ENCODE data around the gene HSF4.

HSF4 gene

GRCh38 chr16:67187175-67187890 is 22.8 kb downstream of the HSF4 start:
- no peak for DNase-seq

- DNase-seq, result no peak
Measured at GRCh38 chr16:67188323-67188722, 23.8 kb downstream of the HSF4 start.

DNA sequence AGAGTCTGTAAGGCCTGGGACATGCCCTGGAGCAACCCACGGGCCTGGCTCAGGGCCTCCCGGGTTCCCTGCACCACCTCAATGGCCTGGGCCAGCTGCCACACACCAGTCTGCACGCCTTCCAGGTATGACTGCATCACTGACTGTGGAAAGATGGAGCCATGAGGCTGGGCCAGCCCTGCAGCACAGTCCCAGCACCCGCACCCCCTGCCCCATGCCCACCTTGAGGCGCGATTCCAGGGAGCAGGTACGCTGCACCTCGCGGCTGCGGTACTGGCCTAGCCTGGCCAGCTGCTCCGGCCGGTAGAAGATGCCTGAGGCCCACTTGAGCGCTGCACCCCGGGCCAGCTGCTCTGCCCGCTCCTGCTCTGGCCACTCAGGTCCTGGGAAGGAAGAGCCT is 24.3 kb downstream of the HSF4 start:
- no peak for DNase-seq

DNA sequence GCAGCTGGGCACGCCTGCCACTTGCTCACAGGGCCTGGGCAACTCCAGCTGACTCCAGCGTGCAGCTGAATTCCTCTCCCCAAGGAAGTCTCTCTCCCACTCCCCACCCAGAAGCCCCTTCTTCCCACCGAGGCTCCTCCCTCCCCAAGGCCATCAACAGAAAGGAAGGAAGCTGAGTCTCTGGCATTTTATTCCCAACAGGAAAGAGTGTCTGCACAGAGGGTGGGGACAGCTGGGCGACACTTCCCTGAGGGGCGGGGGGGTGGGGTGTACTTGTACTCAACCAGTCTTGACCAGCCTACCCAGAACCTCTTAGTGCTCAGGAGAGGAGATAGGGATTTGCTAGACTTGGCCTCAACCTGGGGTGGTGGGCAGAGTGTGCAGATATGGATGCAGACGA is 25.5 kb downstream of the HSF4 start, which contains the start of gene EXOC3L1:
TSS of gene EXOC3L1 (minus strand) at position 96 of the 400 bp plus-strand sequence. CDS start 460 bp downstream, outside the sequence.
- no peak for DNase-seq

- DNase-seq, result no peak
Measured at GRCh38 chr16:67190448-67191399, 26.2 kb downstream of the HSF4 start.

DNA sequence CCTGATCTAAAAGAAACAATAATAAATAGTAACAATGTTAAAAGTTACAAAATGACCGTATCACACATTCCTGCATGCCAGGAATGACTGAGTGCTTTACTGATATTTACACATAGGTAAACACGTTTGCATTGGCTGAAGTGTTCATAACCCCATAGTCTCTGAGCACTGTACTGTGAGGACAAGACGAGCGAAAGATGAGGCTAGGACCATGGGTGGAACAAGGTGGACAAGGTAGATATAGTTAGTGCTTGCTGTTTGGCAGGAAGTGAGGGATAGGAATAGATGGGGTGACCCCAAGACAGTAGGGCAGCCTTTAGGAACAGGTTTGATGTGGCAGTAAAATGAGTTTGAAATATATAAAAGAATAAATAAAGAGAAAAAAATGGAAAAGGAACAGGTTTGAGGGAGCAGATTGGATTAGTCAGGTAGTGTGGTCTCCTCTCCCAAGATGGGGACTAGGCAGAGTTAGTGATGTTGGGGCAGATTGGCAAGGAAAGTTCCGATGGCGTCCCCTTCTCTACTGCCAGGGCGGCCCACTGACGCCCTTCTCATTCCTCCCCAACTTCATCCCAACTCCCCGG is 27.0 kb downstream of the HSF4 start:
- no peak for DNase-seq

DNA sequence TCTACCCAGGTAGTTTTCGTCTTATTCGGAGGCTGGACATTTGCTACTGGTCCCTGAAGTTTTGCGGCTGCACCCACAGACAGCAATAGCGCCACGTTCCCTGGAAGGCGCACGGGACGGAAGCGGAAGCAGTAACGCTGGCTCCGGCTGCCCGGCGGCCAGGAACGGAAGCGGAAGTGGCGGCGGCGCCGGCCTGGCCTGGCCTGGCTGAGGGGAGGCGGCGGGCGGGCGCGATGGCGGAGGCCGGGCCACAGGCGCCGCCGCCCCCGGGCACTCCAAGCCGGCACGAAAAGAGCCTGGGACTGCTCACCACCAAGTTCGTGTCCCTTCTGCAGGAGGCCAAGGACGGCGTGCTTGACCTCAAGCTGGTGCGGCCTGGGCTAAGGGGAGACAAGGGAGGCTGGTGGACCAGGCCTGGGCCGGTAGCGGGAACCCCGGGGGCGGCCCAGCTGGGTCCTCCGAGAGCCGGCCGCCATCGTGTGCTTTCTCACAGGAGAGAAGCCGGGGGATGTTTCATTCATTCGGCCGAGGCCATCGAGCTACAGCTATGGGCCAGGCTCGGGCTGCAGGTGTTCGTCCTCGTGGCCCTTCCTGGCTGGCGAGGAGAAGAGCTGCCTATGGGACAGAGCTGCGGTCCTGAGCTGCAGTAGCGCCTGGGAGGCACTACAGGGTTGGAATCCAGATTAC is 27.6 kb downstream of the HSF4 start, which contains the start of gene E2F4:
TSS of gene E2F4 (plus strand) at position 161 of the 687 bp plus-strand sequence. CDS start at position 234, 73 bp downstream.
- peak; percentile 31 for DNase-seq

GRCh38 chr16:67192781-67193361 is 28.3 kb downstream of the HSF4 start:
- DNase-seq, result no peak

GRCh38 chr16:67193536-67193935 is 29.0 kb downstream of the HSF4 start:
- no peak for DNase-seq

GRCh38 chr16:67194260-67194659 is 29.7 kb downstream of the HSF4 start:
- no peak for DNase-seq

GRCh38 chr16:67195676-67196075 is 31.1 kb downstream of the HSF4 start:
- DNase-seq, result no peak

GRCh38 chr16:67196881-67197280 is 32.3 kb downstream of the HSF4 start:
- no peak for DNase-seq

GRCh38 chr16:67197704-67198103 is 33.2 kb downstream of the HSF4 start:
- no peak for DNase-seq

- DNase-seq, result peak; percentile 19
Measured at GRCh38 chr16:67198238-67198734, 33.7 kb downstream of the HSF4 start.

GRCh38 chr16:67199011-67199807 is 34.7 kb downstream of the HSF4 start, which contains the start of gene ELMO3:
TSS of gene ELMO3 (plus strand) at chr16:67199131. CDS start at chr16:67199327, 196 bp downstream.
- DNase-seq, result peak; percentile 4

- no peak for DNase-seq
Measured at GRCh38 chr16:67199808-67200198, 35.3 kb downstream of the HSF4 start.

GRCh38 chr16:67200491-67200890 is 35.9 kb downstream of the HSF4 start:
- no peak for DNase-seq

GRCh38 chr16:67201411-67202345 is 37.1 kb downstream of the HSF4 start:
- no peak for DNase-seq

- DNase-seq, result no peak
Measured at GRCh38 chr16:67202426-67202825, 37.9 kb downstream of the HSF4 start.

DNA sequence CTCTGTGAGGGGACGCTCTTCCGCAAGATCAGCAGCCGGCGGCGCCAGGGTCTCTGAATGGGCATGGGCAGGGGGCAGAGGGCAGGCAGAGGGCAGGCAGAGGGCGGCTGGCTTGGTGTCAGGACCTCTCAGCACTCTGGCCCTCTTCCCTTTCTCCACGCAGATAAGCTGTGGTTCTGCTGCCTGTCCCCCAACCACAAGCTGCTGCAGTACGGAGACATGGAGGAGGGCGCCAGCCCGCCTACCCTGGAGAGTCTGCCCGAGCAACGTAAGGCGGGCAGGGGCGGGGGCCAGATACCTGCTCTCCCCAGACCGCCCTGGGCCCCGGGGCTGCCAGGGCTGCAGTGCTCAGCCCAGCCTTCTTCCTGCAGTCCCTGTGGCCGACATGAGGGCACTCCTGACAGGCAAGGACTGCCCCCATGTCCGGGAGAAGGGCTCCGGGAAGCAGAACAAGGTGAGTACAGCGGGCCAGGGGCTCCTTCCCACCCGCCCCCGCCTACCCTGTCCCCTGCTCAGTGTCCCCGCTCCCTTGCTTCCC is 38.5 kb downstream of the HSF4 start:
- DNase-seq, result no peak
